K562 (cell line): ENCODE measurements around the gene FITM2. TPM values are rescaled to one million over a fixed set of nuclear protein-coding genes. Genes with fewer than 3 reads are reported as not detected.

Source experiments
- ATAC-seq: fragments of 200-7000 bp; cut with Tn5 transposase; 3 replicates; pipeline ENCODE4 v1.9.1; 2020; ENCODE audit warnings: moderate library complexity
- BruUV-seq: library from RNA; stranded (reverse); fragments of 400-500 nt; replicated peaks from 2 replicates; lab custom pipeline; 2021; lab: Mats Ljungman, UMichigan
- CTCF ChIA-PET: fragments of 300-600 bp; formaldehyde crosslinking; extraction: SDS; loops from one replicate; lab custom pipeline; 2021; ENCODE audit warnings: low intra/inter-chr PET ratio; lab: Yijun Ruan, JAX
- POLR2A ChIA-PET: fragments of 300-600, 350-650 bp; sonication (Branson Sonifier 250); formaldehyde crosslinking; extraction: SDS; loops from one replicate; lab custom pipeline; 2021; ENCODE audit warnings: antibody characterized with exemption, inconsistent platforms; lab: Yijun Ruan, JAX
- DNase-seq, 4 experiments: peaks; one replicate each; pipeline versions ENCODE4 v3.0.0 to v3.0.0-alpha.2; 2011 to 2018; ENCODE audit warnings: low spot score in 3 of 4, mixed read lengths in 3 of 4; ENCODE audit errors: extremely low read depth in 1 of 4
- FAIRE-seq: peaks from 2 replicates; lab custom pipeline; 2011; peaks lifted over from hg19 to GRCh38; lab: Jason Lieb, UNC
- H2AFZ ChIP-seq: 2 replicates; pipeline ENCODE4 v1.6.0; 2011; ENCODE audit warnings: low read depth, low read length, control low read depth, inconsistent platforms
- H3K27ac ChIP-seq: fragments of 200-600 bp; 3 replicates; pipeline ENCODE4 v1.8.0; 2011; ENCODE audit warnings: low read depth, mild to moderate bottlenecking, control low read depth, inconsistent platforms, low read length, moderate library complexity, mixed read lengths; ENCODE audit errors: extremely low read depth
- H3K27me3 ChIP-seq, 2 experiments: fragments of 300-600 bp in 1 of 2; 2 replicates in 1 of 2; 3 replicates in 1 of 2; pipeline versions ENCODE4 v1.6.0 to v1.8.0; 2011; ENCODE audit warnings: inconsistent platforms in 2 of 2, low read length in 2 of 2, mild to moderate bottlenecking in 1 of 2, mixed read lengths in 1 of 2, moderate library complexity in 1 of 2; ENCODE audit not compliant: control insufficient read depth in 2 of 2, insufficient read depth in 2 of 2
- H3K36me3 ChIP-seq: fragments of 300-600 bp; 3 replicates; pipeline ENCODE4 v1.8.0; 2011; ENCODE audit warnings: mild to moderate bottlenecking, low read length, inconsistent platforms; ENCODE audit not compliant: control insufficient read depth, insufficient read depth
- H3K4me1 ChIP-seq, 2 experiments: fragments of 200-600 bp in 1 of 2; replicated peaks in 1 of 2; 2 replicates in 1 of 2; 3 replicates in 1 of 2; pipeline versions ENCODE4 v1.5.1 to v1.8.0; 2011; ENCODE audit warnings: inconsistent platforms in 2 of 2, low read length in 2 of 2, mild to moderate bottlenecking in 1 of 2, mixed read lengths in 1 of 2, moderate library complexity in 1 of 2; ENCODE audit not compliant: control insufficient read depth in 2 of 2, insufficient read depth in 2 of 2
- H3K4me2 ChIP-seq: 2 replicates; pipeline ENCODE4 v1.6.1; 2011; ENCODE audit warnings: low read length, control low read depth, inconsistent platforms, mixed read lengths; ENCODE audit not compliant: insufficient read depth
- H3K4me3 ChIP-seq: fragments of 200-600 bp; sonication (generic), shearing (Covaris generic); 2 replicates; pipeline ENCODE4 v1.5.1; 2016; ENCODE audit warnings: control low read depth, inconsistent platforms
- H3K79me2 ChIP-seq: fragments of 200-600 bp; 3 replicates; pipeline ENCODE4 v1.8.0; 2011; ENCODE audit warnings: low read length, inconsistent platforms; ENCODE audit not compliant: control insufficient read depth, insufficient read depth
- H3K9ac ChIP-seq, 2 experiments: 2 replicates each; pipeline versions ENCODE4 v1.6.0 to v1.6.1; 2011; ENCODE audit warnings: low read depth in 2 of 2, low read length in 2 of 2, control low read depth in 1 of 2, inconsistent platforms in 1 of 2, mild to moderate bottlenecking in 1 of 2, mixed read lengths in 1 of 2; ENCODE audit not compliant: insufficient read depth in 1 of 2
- H3K9me1 ChIP-seq: one replicate; pipeline ENCODE4 v1.6.0; 2011; ENCODE audit warnings: inconsistent platforms, mild to moderate bottlenecking, low read length, moderate library complexity; ENCODE audit not compliant: control insufficient read depth, insufficient read depth
- H3K9me3 ChIP-seq: replicated peaks from 2 replicates; pipeline ENCODE4 v1.5.1; 2011; ENCODE audit warnings: low read depth, low read length, inconsistent platforms; ENCODE audit not compliant: control insufficient read depth, insufficient read depth
- H4K20me1 ChIP-seq: replicated peaks from 2 replicates; pipeline ENCODE4 v1.6.1; 2011; ENCODE audit warnings: low read length, inconsistent platforms, mixed read lengths; ENCODE audit not compliant: control insufficient read depth, insufficient read depth
- ARID2 ChIP-seq: fragments of 450-650 bp; IDR thresholded peaks from 2 replicates; pipeline ENCODE4 v1.6.1; 2017; ENCODE audit warnings: antibody characterized with exemption, mild to moderate bottlenecking
- CCAR2 ChIP-seq: fragments of 200-400 bp; formaldehyde crosslinking; IDR thresholded peaks from 2 replicates; pipeline ENCODE4 v1.6.1; 2017; ENCODE audit warnings: mild to moderate bottlenecking, low read depth, low read length
- CTBP1 ChIP-seq: fragments of 450-650 bp; IDR thresholded peaks from 2 replicates; pipeline ENCODE4 v1.6.1; 2016; ENCODE audit warnings: borderline replicate concordance
- ELK1 ChIP-seq: sonication (generic); formaldehyde crosslinking; IDR thresholded peaks from 2 replicates; pipeline ENCODE4 v1.8.1; 2022; ENCODE audit warnings: missing genetic modification reagents
- EP300 ChIP-seq: IDR thresholded peaks from 2 replicates; pipeline ENCODE4 v1.6.1; 2012; ENCODE audit warnings: low read length, improper control_type of control experiment
- FOXJ2 ChIP-seq: fragments of 200-800 bp; sonication (Bioruptor generic); IDR thresholded peaks from 2 replicates; pipeline ENCODE4 v1.6.1; 2016; ENCODE audit warnings: missing genetic modification characterization, missing compliant biosample characterization
- HDAC8 ChIP-seq: fragments of 450-650 bp; IDR thresholded peaks from 2 replicates; pipeline ENCODE4 v1.6.1; 2016; ENCODE audit warnings: mild to moderate bottlenecking, missing genetic modification characterization, moderate library complexity, missing compliant biosample characterization
- HLTF ChIP-seq: fragments of 450-650 bp; IDR thresholded peaks from 2 replicates; pipeline ENCODE4 v1.6.1; 2016
- MCM2 ChIP-seq: fragments of 450-650 bp; IDR thresholded peaks from 2 replicates; pipeline ENCODE4 v1.6.1; 2017; ENCODE audit warnings: low read depth, mild to moderate bottlenecking
- NCOA4 ChIP-seq: fragments of 450-650 bp; IDR thresholded peaks from 2 replicates; pipeline ENCODE4 v1.6.1; 2018; ENCODE audit warnings: mild to moderate bottlenecking; ENCODE audit not compliant: partially characterized antibody
- RNF2 ChIP-seq: sonication (generic); IDR thresholded peaks from 2 replicates; pipeline ENCODE4 v1.6.1; 2016
- SPI1 ChIP-seq: IDR thresholded peaks from 2 replicates; pipeline ENCODE4 v1.6.1; 2011; ENCODE audit warnings: low read depth, low read length, control low read depth, borderline replicate concordance
- TBP ChIP-seq: optimal IDR thresholded peaks from 2 replicates; pipeline ENCODE3; 2011; ENCODE audit warnings: low read depth, low read length, improper control_type of control experiment
- ZHX1 ChIP-seq: fragments of 150-350 bp; conservative IDR thresholded peaks from 2 replicates; pipeline ENCODE4 v1.6.1; 2014; ENCODE audit warnings: low read length
- ZNF165 ChIP-seq: fragments of 250-450 bp; sonication (Bioruptor Pico); IDR thresholded peaks from 2 replicates; pipeline ENCODE4 v1.4.0; 2020; ENCODE audit warnings: borderline replicate concordance
- ZNF75A ChIP-seq: fragments of 450-650 bp; formaldehyde crosslinking; IDR thresholded peaks from 2 replicates; pipeline ENCODE4 v1.4.0; 2020; ENCODE audit warnings: mild to moderate bottlenecking
- ZNF764 ChIP-seq: fragments of 250-450 bp; sonication (Bioruptor Pico); IDR thresholded peaks from 2 replicates; pipeline ENCODE4 v1.4.0; 2020; ENCODE audit warnings: low read depth, mild to moderate bottlenecking, moderate library complexity
- WGBS: fragments of 100-300 bp; shearing (Covaris generic); methylation state at CpG from one replicate; pipeline ENCODE4 v1.1.6; 2016; ENCODE audit warnings: low coverage, mixed read lengths; ENCODE audit not compliant: insufficient coverage; ENCODE audit errors: missing lambda C conversion rate; 5-methylcytosine and 5-hydroxymethylcytosine counted together
- in situ Hi-C: fragments of 300-500 bp; cut with MboI; formaldehyde crosslinking; loops from 4 replicates; pipeline ENCODE4 v1.15.0; 2018; ENCODE audit warnings: inconsistent platforms, mixed read lengths
- intact Hi-C: fragments of 100-400 bp; cut with micrococcal nuclease; formaldehyde crosslinking; loops from 2 replicates; pipeline ENCODE4 v1.14.2; 2022
- polyA plus RNA-seq, 8 experiments: library from polyadenylated mRNA; depleted of rRNA in 4 of 8; stranded (reverse) in 5 of 8; unstranded in 3 of 8; fragments of >200 nt; fragmentation: Nextera tagmentation in 2 of 8; fragmentation: Illumina TruSeq in 1 of 8; extraction: Ambion mirVana in 2 of 8; extraction: Trizol in 1 of 8; gene quantifications; 2 replicates each; pipeline versions ENCODE4 v1.2.1 to v1.2.3, GENCODE V29; 2011 to 2014; ENCODE audit warnings: inconsistent platforms in 1 of 8, missing spikeins in 1 of 8
- total RNA-seq, 7 experiments: library from RNA; depleted of rRNA in 6 of 7; stranded (reverse); fragments of >200 nt in 6 of 7; fragmentation: Illumina TruSeq in 2 of 7; extraction: Trizol in 2 of 7; gene quantifications; 2 replicates each; pipeline versions ENCODE4 v1.2.1 to v1.2.3, GENCODE V29; 2011 to 2021; ENCODE audit warnings: low replicate concordance in 1 of 7

Gene FITM2
- total and polyA plus RNA-seq, 9 of the 15 experiments (the other 6 are each of a cell fraction or from before 2014, with no cell fraction given) = 0.64 to 2.8 (median 1.8) TPM

- Histone ChIP-seq H3K9ac (peak overlapping the region; percentile 66 to 99), H3K27ac (peak overlapping the region; percentile 20; the same call in 1 of the 3 replicates)
- TF ChIP-seq SPI1 = peak; percentile 49; the same call in 1 of the 2 replicates
- TF ChIP-seq HLTF = no peak
- TF ChIP-seq EP300 = no peak
- 0 out of 2 replicates have a peak, but pooled peaks have one; percentile 29 for TF ChIP-seq CTBP1
- no peak for TF ChIP-seq ZNF764 (CRISPR knock-in tag)
- no peak for TF ChIP-seq TBP
- TF ChIP-seq HDAC8 (tag) = no peak
- TF ChIP-seq MCM2 = no peak
- no peak for TF ChIP-seq CCAR2
- TF ChIP-seq ZNF165 (CRISPR knock-in tag) = no peak
- no peak for TF ChIP-seq ZHX1
- no peak for TF ChIP-seq ZNF75A (CRISPR knock-in tag)
- TF ChIP-seq RNF2 = no peak
- no peak for TF ChIP-seq NCOA4
- no peak for TF ChIP-seq ELK1
- no peak for TF ChIP-seq FOXJ2 (tag)
- TF ChIP-seq ARID2 = no peak
Measured at GRCh38 chr20:44309763-44310663, 989 bp downstream of the FITM2 start.

More at GRCh38 chr20:44309763-44310663, 989 bp downstream of the FITM2 start:
- Histone ChIP-seq H3K79me2 (no peaks in the 10 kb centered on the region), H4K20me1 (no peaks in the 10 kb centered on the region), H3K4me2 (peak overlapping the region; percentile 92), H3K9me1 (peaks cover 4% of the 10 kb centered on the region), H3K36me3 (no peaks in the 10 kb centered on the region), H2AFZ (peak overlapping the region; percentile 93), H3K4me3 (peak overlapping the region; percentile 63), H3K4me1 (peaks cover 12 to 15% of the 10 kb centered on the region in 2 experiments), H3K9me3 (no peaks in the 10 kb centered on the region), H3K27me3 (no peaks in the 10 kb centered on the region)
- DNase-seq = peak; percentile 56 to 68 (median 62)
- CTCF ChIA-PET = interaction anchor here (0.8 to 2.0 kb wide), 4 partner anchors 13 to 194 kb away, joined by 3 to 8 read pairs (median 5); no protein-coding TSS in a partner anchor
- peak; percentile 36 for ATAC-seq
- FAIRE-seq = peak; percentile 90
- intact Hi-C loops (loop anchor here (2.0 to 5.0 kb wide), 2 partner anchors 77 to 162 kb away; no protein-coding TSS in a partner anchor), in situ Hi-C loops (loop anchor here (5.0 kb wide), 1 partner anchor 93 kb away; no protein-coding TSS in a partner anchor)
- WGBS = 6% methylated on average over 17 of the region's 17 CpGs
- BruUV-seq = no TSS peak
- POLR2A ChIA-PET = interaction anchor here (0.9 kb wide), 1 partner anchor 10 kb away, joined by 3 read pairs; no protein-coding TSS in a partner anchor
